ENCODE measurements around the gene NUTM2D. TPM values are rescaled to one million over a fixed set of nuclear protein-coding genes. Genes with fewer than 3 reads are reported as not detected.
A peak's percentile ranks its signal among the peaks of the same experiment; 100 is the strongest.
"Not testable (repeated sequence)": the region's sequence is repeated elsewhere in the genome, so short reads cannot be mapped to it uniquely, and the experiment has no call there.

NUTM2D gene
- total and polyA plus RNA-seq, 10 of the 15 experiments (the other 5 are each of a cell fraction or from before 2014, with no cell fraction given): 0.15 to 1.6 (median 1.1) TPM; not detected in 2

- H3K79me2 ChIP-seq (ENCODE audit: control insufficient read depth, insufficient read depth, low read length); H3K27ac ChIP-seq (ENCODE audit: control insufficient read depth, insufficient read depth); POLR2A ChIA-PET; H4K20me1 ChIP-seq (ENCODE audit: control insufficient read depth, insufficient read depth); H3K36me3 ChIP-seq (ENCODE audit: control insufficient read depth in 2 of 2, insufficient read depth in 2 of 2, low read length in 1 of 2); H3K27me3 ChIP-seq (replicated peaks in 1 of 2; ENCODE audit: control insufficient read depth in 2 of 2, insufficient read depth in 2 of 2, low read length in 1 of 2); FAIRE-seq; H3K4me1 ChIP-seq (ENCODE audit: control insufficient read depth, insufficient read depth, low read length); BruUV-seq (replicated peaks); SMC1A ChIA-PET (ENCODE audit: uncharacterized antibody, unreplicated experiment); H2AFZ ChIP-seq (ENCODE audit: control insufficient read depth, low read depth, low read length); in situ Hi-C loops (cut with MboI); CTCF ChIA-PET; intact Hi-C loops (cut with micrococcal nuclease; ENCODE audit: unreplicated experiment); RAD21 ChIA-PET (ENCODE audit: unreplicated experiment); DNase-seq (ENCODE audit: low read depth, low spot score); H3K9me3 ChIP-seq (replicated peaks; ENCODE audit: control insufficient read depth, insufficient read depth, low read length); H3K4me3 ChIP-seq; H3K9ac ChIP-seq (ENCODE audit: control insufficient read depth, insufficient read depth, low read length): not testable (repeated sequence)
- TF ChIP-seq SPI1 (IDR thresholded peaks at IDR 0.05; ENCODE audit: borderline replicate concordance, insufficient read depth, low read depth, low read length): peak; percentile 44; the same call in 1 of the 2 replicates
- H3K4me2 ChIP-seq (ENCODE audit: control insufficient read depth, insufficient read depth): peak overlapping the region; percentile 48
- WGBS (ENCODE audit: insufficient coverage, insufficient replicate concordance, low lambda C conversion rate, missing lambda C conversion rate): 6% methylated on average over 2 of the region's 2 CpGs
- ATAC-seq: peak; percentile 80
Measured at GRCh38 chr10:87398436-87398835, 40.9 kb downstream of the NUTM2D start.

- H3K9ac ChIP-seq (ENCODE audit: control insufficient read depth, insufficient read depth, low read length); SMC1A ChIA-PET (ENCODE audit: uncharacterized antibody, unreplicated experiment); H2AFZ ChIP-seq (ENCODE audit: control insufficient read depth, low read depth, low read length); ATAC-seq; intact Hi-C loops (cut with micrococcal nuclease; ENCODE audit: unreplicated experiment); BruUV-seq (replicated peaks); DNase-seq (ENCODE audit: low read depth, low spot score); RAD21 ChIA-PET (ENCODE audit: unreplicated experiment); H3K27me3 ChIP-seq (replicated peaks in 1 of 2; ENCODE audit: control insufficient read depth in 2 of 2, insufficient read depth in 2 of 2, low read length in 1 of 2); in situ Hi-C loops (cut with MboI); H3K4me2 ChIP-seq (ENCODE audit: control insufficient read depth, insufficient read depth); POLR2A ChIA-PET; FAIRE-seq; H4K20me1 ChIP-seq (ENCODE audit: control insufficient read depth, insufficient read depth); H3K36me3 ChIP-seq (ENCODE audit: control insufficient read depth in 2 of 2, insufficient read depth in 2 of 2, low read length in 1 of 2); CTCF ChIA-PET; H3K4me3 ChIP-seq; H3K27ac ChIP-seq (ENCODE audit: control insufficient read depth, insufficient read depth); H3K4me1 ChIP-seq (ENCODE audit: control insufficient read depth, insufficient read depth, low read length); H3K79me2 ChIP-seq (ENCODE audit: control insufficient read depth, insufficient read depth, low read length); H3K9me3 ChIP-seq (replicated peaks; ENCODE audit: control insufficient read depth, insufficient read depth, low read length): not testable (repeated sequence)
- 39% methylated on average over 36 of the region's 36 CpGs for WGBS (ENCODE audit: insufficient coverage, insufficient replicate concordance, low lambda C conversion rate, missing lambda C conversion rate)
Measured at GRCh38 chr10:87407516-87408467, 50.2 kb downstream of the NUTM2D start.

GRCh38 chr10:87413921-87414320 lies 56.4 kb downstream of the NUTM2D start:
- H2AFZ ChIP-seq (ENCODE audit: control insufficient read depth, low read depth, low read length); H3K79me2 ChIP-seq (ENCODE audit: control insufficient read depth, insufficient read depth, low read length); H4K20me1 ChIP-seq (ENCODE audit: control insufficient read depth, insufficient read depth); H3K27me3 ChIP-seq (replicated peaks in 1 of 2; ENCODE audit: control insufficient read depth in 2 of 2, insufficient read depth in 2 of 2, low read length in 1 of 2); ATAC-seq; BruUV-seq (replicated peaks); POLR2A ChIA-PET; CTCF ChIA-PET; H3K9ac ChIP-seq (ENCODE audit: control insufficient read depth, insufficient read depth, low read length); SMC1A ChIA-PET (ENCODE audit: uncharacterized antibody, unreplicated experiment); H3K4me1 ChIP-seq (ENCODE audit: control insufficient read depth, insufficient read depth, low read length); RAD21 ChIA-PET (ENCODE audit: unreplicated experiment); H3K36me3 ChIP-seq (ENCODE audit: control insufficient read depth in 2 of 2, insufficient read depth in 2 of 2, low read length in 1 of 2); in situ Hi-C loops (cut with MboI); H3K4me3 ChIP-seq; DNase-seq (ENCODE audit: low read depth, low spot score); intact Hi-C loops (cut with micrococcal nuclease; ENCODE audit: unreplicated experiment); FAIRE-seq; H3K27ac ChIP-seq (ENCODE audit: control insufficient read depth, insufficient read depth); H3K9me3 ChIP-seq (replicated peaks; ENCODE audit: control insufficient read depth, insufficient read depth, low read length); H3K4me2 ChIP-seq (ENCODE audit: control insufficient read depth, insufficient read depth): not testable (repeated sequence)
- WGBS (ENCODE audit: insufficient coverage, insufficient replicate concordance, low lambda C conversion rate, missing lambda C conversion rate): 53% methylated on average over 1 of the region's 1 CpG

Data from GM12878 (cell line).